Testis (tissue), 2 donors: ENCODE results near the gene PPARG.

Experiments
- POLR2A ChIP-seq: fragments of 450-650 bp; IDR thresholded peaks from one replicate; pipeline ENCODE4 v1.6.1; 2017; ENCODE audit warnings: antibody characterized with exemption, mild to moderate bottlenecking, moderate library complexity
- TF ChIP-seq, protein P1 (sequence below), 3 experiments: fragments of 450-650 bp in 2 of 3; fragments of 200-600 bp in 1 of 3; sonication (generic) in 1 of 3; IDR thresholded peaks; one replicate each; pipeline ENCODE4 v1.5.1; 2016 to 2019; ENCODE audit warnings: antibody characterized with exemption in 3 of 3, mild to moderate bottlenecking in 2 of 3, moderate library complexity in 1 of 3

DNA sequence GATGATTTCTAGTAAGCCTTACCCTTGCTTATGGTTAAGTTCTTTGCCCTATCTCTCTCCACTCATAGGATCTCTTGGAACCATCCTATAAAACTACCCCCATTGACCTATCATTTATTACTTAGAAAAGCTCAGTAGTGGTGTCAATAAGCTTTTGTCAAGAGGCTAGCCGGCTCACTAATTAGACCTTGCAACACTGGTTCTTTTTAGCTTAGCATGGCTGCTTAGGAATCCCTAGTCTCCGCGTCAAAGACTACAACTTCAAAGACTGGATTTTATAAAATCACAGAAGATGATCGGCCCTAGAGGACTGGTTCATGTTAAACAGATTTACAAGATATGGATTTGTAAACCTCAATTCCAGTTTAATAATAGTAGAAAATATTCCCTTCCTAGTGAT, 7.6 kb downstream of the PPARG start:
- TF ChIP-seq, protein P1, sequence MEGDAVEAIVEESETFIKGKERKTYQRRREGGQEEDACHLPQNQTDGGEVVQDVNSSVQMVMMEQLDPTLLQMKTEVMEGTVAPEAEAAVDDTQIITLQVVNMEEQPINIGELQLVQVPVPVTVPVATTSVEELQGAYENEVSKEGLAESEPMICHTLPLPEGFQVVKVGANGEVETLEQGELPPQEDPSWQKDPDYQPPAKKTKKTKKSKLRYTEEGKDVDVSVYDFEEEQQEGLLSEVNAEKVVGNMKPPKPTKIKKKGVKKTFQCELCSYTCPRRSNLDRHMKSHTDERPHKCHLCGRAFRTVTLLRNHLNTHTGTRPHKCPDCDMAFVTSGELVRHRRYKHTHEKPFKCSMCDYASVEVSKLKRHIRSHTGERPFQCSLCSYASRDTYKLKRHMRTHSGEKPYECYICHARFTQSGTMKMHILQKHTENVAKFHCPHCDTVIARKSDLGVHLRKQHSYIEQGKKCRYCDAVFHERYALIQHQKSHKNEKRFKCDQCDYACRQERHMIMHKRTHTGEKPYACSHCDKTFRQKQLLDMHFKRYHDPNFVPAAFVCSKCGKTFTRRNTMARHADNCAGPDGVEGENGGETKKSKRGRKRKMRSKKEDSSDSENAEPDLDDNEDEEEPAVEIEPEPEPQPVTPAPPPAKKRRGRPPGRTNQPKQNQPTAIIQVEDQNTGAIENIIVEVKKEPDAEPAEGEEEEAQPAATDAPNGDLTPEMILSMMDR (IDR thresholded peaks at IDR 0.05) = no peak
- no peak for TF ChIP-seq POLR2A
